Astrocyte (in vitro differentiated cells and primary cell): ENCODE results near the gene RAB39B. TPM values are rescaled to one million over a fixed set of nuclear protein-coding genes. Genes with fewer than 3 reads are reported as not detected.
A peak's percentile ranks its signal among the peaks of the same experiment; 100 is the strongest.

Source experiments
- DNase-seq: peaks from one replicate; pipeline ENCODE4 v3.0.0-alpha.2; 2010; ENCODE audit warnings: low read depth
- FAIRE-seq: peaks from 2 replicates; lab custom pipeline; 2011; peaks lifted over from hg19 to GRCh38; lab: Jason Lieb, UNC
- H2AFZ ChIP-seq: 2 replicates; pipeline ENCODE4 v1.6.0; 2012; ENCODE audit warnings: low read depth, low read length, inconsistent platforms
- H3K27ac ChIP-seq: 2 replicates; pipeline ENCODE4 v1.5.1; 2011; ENCODE audit warnings: low read depth, low read length, inconsistent platforms
- H3K27me3 ChIP-seq: 2 replicates; pipeline ENCODE4 v1.6.0; 2011; ENCODE audit warnings: low read length, inconsistent platforms; ENCODE audit not compliant: insufficient read depth
- H3K36me3 ChIP-seq: 2 replicates; pipeline ENCODE4 v1.5.1; 2011; ENCODE audit warnings: low read length, inconsistent platforms; ENCODE audit not compliant: insufficient read depth
- H3K4me1 ChIP-seq: 2 replicates; pipeline ENCODE4 v1.5.1; 2011; ENCODE audit warnings: low read length, inconsistent platforms; ENCODE audit not compliant: insufficient read depth
- H3K4me2 ChIP-seq: 2 replicates; pipeline ENCODE4 v1.6.0; 2012; ENCODE audit warnings: low read length, inconsistent platforms
- H3K4me3 ChIP-seq: 2 replicates; pipeline ENCODE4 v1.5.1; 2011; ENCODE audit warnings: low read depth, mild to moderate bottlenecking, low read length, inconsistent platforms; ENCODE audit not compliant: insufficient read depth
- H3K79me2 ChIP-seq: 2 replicates; pipeline ENCODE4 v1.6.0; 2012; ENCODE audit warnings: mild to moderate bottlenecking, low read length, inconsistent platforms; ENCODE audit not compliant: insufficient read depth
- H3K9ac ChIP-seq: 2 replicates; pipeline ENCODE4 v1.6.0; 2012; ENCODE audit warnings: mild to moderate bottlenecking, low read length, inconsistent platforms
- H3K9me3 ChIP-seq: 2 replicates; pipeline ENCODE4 v1.5.1; 2012; ENCODE audit warnings: low read depth, mild to moderate bottlenecking, low read length, inconsistent platforms; ENCODE audit not compliant: insufficient read depth
- H4K20me1 ChIP-seq: 2 replicates; pipeline ENCODE4 v1.6.0; 2012; ENCODE audit warnings: low read length, inconsistent platforms; ENCODE audit not compliant: insufficient read depth
- H3K27ac Mint-ChIP-seq: one replicate; pipeline ENCODE4 v1.8.0; 2021; ENCODE audit warnings: mild to moderate bottlenecking, mixed read lengths; ENCODE audit not compliant: unreplicated experiment
- H3K27me3 Mint-ChIP-seq: one replicate; pipeline ENCODE4 v1.8.0; 2021; ENCODE audit warnings: low read depth, mixed read lengths; ENCODE audit not compliant: unreplicated experiment
- H3K36me3 Mint-ChIP-seq: one replicate; pipeline ENCODE4 v1.8.0; 2021; ENCODE audit warnings: low read depth, mixed read lengths; ENCODE audit not compliant: unreplicated experiment
- H3K4me1 Mint-ChIP-seq: one replicate; pipeline ENCODE4 v1.8.0; 2021; ENCODE audit warnings: low read depth, mixed read lengths; ENCODE audit not compliant: unreplicated experiment
- H3K4me3 Mint-ChIP-seq: one replicate; pipeline ENCODE4 v1.8.0; 2021; ENCODE audit warnings: mild to moderate bottlenecking, moderate library complexity, mixed read lengths; ENCODE audit not compliant: unreplicated experiment
- H3K9me3 Mint-ChIP-seq: one replicate; pipeline ENCODE4 v1.8.0; 2021; ENCODE audit warnings: mild to moderate bottlenecking, mixed read lengths; ENCODE audit not compliant: unreplicated experiment
- EZH2 ChIP-seq: IDR thresholded peaks from 2 replicates; pipeline ENCODE4 v1.6.1; 2012; ENCODE audit warnings: mild to moderate bottlenecking, low read length, inconsistent platforms; ENCODE audit not compliant: insufficient read depth
- total RNA-seq: library from RNA; stranded (reverse); gene quantifications from 2 replicates; pipeline ENCODE4 v1.2.1, GENCODE V29; 2021
- TF ChIP-seq, protein P1 (sequence below): IDR thresholded peaks from 2 replicates; pipeline ENCODE4 v1.5.1; 2011; ENCODE audit warnings: low read depth, mild to moderate bottlenecking, inconsistent platforms, low read length, moderate library complexity; ENCODE audit not compliant: insufficient read depth

RAB39B gene
- total RNA-seq, 1 donor from 2014 or later, result 1.5 TPM

DNA sequence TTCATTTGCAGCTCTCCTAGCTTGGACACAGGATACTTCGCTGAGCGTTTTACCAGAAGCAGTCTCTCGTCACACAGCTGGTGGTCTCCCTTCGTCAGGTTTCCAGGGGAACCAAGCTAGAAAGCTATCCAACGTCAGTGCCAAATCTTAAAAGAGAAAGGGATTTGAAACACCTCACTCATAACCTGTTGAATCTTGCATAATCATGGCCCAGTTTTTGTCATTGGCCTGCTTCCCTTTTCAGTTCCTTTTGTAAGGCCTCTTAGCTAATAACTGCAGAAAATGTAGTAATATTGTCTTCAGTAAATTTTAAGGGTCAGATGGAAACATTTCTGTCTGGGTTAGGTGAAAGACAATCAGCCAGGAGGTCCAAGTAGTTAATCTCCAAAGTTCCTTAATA, 22.0 kb downstream of the RAB39B start:
- no peak for FAIRE-seq

DNA sequence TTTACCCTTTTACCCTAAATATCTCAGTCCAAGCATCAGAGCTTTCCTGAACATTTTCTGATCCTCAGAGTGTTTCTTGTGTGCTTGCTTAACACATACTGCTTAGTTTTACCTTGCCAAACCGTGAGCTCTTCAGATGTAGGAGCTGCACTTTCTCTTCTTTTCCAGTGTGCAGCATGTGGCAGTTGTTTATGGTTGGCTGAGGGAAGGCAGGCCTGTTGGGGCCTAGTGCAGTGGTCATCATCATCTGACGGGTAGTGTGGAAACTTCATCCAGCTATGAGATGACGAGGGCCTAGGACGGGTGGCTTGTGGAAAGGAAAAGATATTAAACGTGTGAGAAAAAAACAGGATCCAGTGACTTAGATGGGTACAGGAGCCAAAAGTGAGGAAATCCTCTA, 26.6 kb downstream of the RAB39B start:
- Histone ChIP-seq H3K36me3 (peaks cover 3% of the 10 kb centered on the region), H3K4me3 (no peak overlapping the region), H3K9me3 (no peaks in the 10 kb centered on the region), H3K79me2 (peaks cover 4% of the 10 kb centered on the region), H2AFZ (no peak overlapping the region), H3K27ac (no peak overlapping the region), H3K4me1 (no peaks in the 10 kb centered on the region), H3K9ac (no peak overlapping the region), H3K4me2 (no peak overlapping the region), H4K20me1 (peaks cover 7% of the 10 kb centered on the region), H3K27me3 (no peaks in the 10 kb centered on the region)
- TF ChIP-seq, protein P1, sequence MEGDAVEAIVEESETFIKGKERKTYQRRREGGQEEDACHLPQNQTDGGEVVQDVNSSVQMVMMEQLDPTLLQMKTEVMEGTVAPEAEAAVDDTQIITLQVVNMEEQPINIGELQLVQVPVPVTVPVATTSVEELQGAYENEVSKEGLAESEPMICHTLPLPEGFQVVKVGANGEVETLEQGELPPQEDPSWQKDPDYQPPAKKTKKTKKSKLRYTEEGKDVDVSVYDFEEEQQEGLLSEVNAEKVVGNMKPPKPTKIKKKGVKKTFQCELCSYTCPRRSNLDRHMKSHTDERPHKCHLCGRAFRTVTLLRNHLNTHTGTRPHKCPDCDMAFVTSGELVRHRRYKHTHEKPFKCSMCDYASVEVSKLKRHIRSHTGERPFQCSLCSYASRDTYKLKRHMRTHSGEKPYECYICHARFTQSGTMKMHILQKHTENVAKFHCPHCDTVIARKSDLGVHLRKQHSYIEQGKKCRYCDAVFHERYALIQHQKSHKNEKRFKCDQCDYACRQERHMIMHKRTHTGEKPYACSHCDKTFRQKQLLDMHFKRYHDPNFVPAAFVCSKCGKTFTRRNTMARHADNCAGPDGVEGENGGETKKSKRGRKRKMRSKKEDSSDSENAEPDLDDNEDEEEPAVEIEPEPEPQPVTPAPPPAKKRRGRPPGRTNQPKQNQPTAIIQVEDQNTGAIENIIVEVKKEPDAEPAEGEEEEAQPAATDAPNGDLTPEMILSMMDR, result no peak
- no peak for TF ChIP-seq EZH2
- H3K4me3 Mint-ChIP-seq, result no peak overlapping the region
- H3K4me1 Mint-ChIP-seq, result peaks cover 7% of the 10 kb centered on the region
- no peak overlapping the region for H3K27ac Mint-ChIP-seq
- peaks cover 6% of the 10 kb centered on the region for H3K36me3 Mint-ChIP-seq
- no peaks in the 10 kb centered on the region for H3K9me3 Mint-ChIP-seq
- FAIRE-seq, result no peak
- no peak for DNase-seq
- no peaks in the 10 kb centered on the region for H3K27me3 Mint-ChIP-seq

More for the DNA sequence above, 22.0 kb downstream of the RAB39B start:
- peaks cover 3% of the 10 kb centered on the region for H3K36me3 Mint-ChIP-seq
- H3K4me1 ChIP-seq, result no peaks in the 10 kb centered on the region
- no peaks in the 10 kb centered on the region for H3K79me2 ChIP-seq
- TF ChIP-seq EZH2, result no peak
- TF ChIP-seq, protein P1, result no peak
- no peaks in the 10 kb centered on the region for H4K20me1 ChIP-seq
- H3K36me3 ChIP-seq, result peaks cover 2% of the 10 kb centered on the region
- no peak overlapping the region for H3K4me3 Mint-ChIP-seq
- no peak overlapping the region for H3K27ac Mint-ChIP-seq
- H3K27ac ChIP-seq, result no peak overlapping the region
- no peak overlapping the region for H3K9ac ChIP-seq
- H3K4me1 Mint-ChIP-seq, result peaks cover 6% of the 10 kb centered on the region
- H3K9me3 ChIP-seq, result no peaks in the 10 kb centered on the region
- no peak for DNase-seq
- H3K27me3 Mint-ChIP-seq, result no peaks in the 10 kb centered on the region
- no peaks in the 10 kb centered on the region for H3K27me3 ChIP-seq
- H3K4me2 ChIP-seq, result no peak overlapping the region
- no peaks in the 10 kb centered on the region for H3K9me3 Mint-ChIP-seq
- no peak overlapping the region for H2AFZ ChIP-seq
- H3K4me3 ChIP-seq, result no peak overlapping the region

- Mint-ChIP-seq H3K27ac (no peak overlapping the region), H3K9me3 (no peaks in the 10 kb centered on the region), H3K27me3 (no peaks in the 10 kb centered on the region), H3K36me3 (peaks cover 6% of the 10 kb centered on the region), H3K4me3 (no peak overlapping the region), H3K4me1 (peaks cover 7% of the 10 kb centered on the region)
- Histone ChIP-seq H2AFZ (no peak overlapping the region), H3K27ac (no peak overlapping the region), H3K9me3 (no peaks in the 10 kb centered on the region), H3K9ac (no peak overlapping the region), H3K79me2 (peaks cover 8% of the 10 kb centered on the region), H4K20me1 (peaks cover 7% of the 10 kb centered on the region), H3K4me2 (no peak overlapping the region), H3K4me3 (no peak overlapping the region), H3K4me1 (no peaks in the 10 kb centered on the region), H3K36me3 (peaks cover 3% of the 10 kb centered on the region), H3K27me3 (no peaks in the 10 kb centered on the region)
- DNase-seq (no peak), FAIRE-seq (peak; percentile 89)
- TF ChIP-seq, protein P1, result no peak
- TF ChIP-seq EZH2, result no peak
These were observed 28.4 kb downstream of the RAB39B start for GRCh38 chrX:155235891-155236290.
